ENCODE data around the gene EMC6.

The EMC6 gene

GRCh38 chr17:3668279-3669084 is at the start of gene EMC6, which contains the start of gene TAX1BP3:
Gene EMC6, plus strand, starts transcription at chr17:3668812. Its CDS starts 335 bp downstream, at chr17:3669147.
Gene TAX1BP3, minus strand, starts transcription at chr17:3668578. Its CDS starts 52 bp downstream, at chr17:3668526.
- TF ChIP-seq GATA3 (IDR thresholded peaks at IDR 0.05; ENCODE audit: low read depth, low read length) (no peak), GATA2 (IDR thresholded peaks at IDR 0.05; ENCODE audit: low read depth, low read length) (no peak; the same call in 1 of the 2 replicates)

GRCh38 chr17:3621146-3621720 is 47.4 kb upstream of the EMC6 start:
- TF ChIP-seq GATA3 (IDR thresholded peaks at IDR 0.05; ENCODE audit: low read depth, low read length) (no peak), GATA2 (IDR thresholded peaks at IDR 0.05; ENCODE audit: low read depth, low read length) (no peak)

DNA sequence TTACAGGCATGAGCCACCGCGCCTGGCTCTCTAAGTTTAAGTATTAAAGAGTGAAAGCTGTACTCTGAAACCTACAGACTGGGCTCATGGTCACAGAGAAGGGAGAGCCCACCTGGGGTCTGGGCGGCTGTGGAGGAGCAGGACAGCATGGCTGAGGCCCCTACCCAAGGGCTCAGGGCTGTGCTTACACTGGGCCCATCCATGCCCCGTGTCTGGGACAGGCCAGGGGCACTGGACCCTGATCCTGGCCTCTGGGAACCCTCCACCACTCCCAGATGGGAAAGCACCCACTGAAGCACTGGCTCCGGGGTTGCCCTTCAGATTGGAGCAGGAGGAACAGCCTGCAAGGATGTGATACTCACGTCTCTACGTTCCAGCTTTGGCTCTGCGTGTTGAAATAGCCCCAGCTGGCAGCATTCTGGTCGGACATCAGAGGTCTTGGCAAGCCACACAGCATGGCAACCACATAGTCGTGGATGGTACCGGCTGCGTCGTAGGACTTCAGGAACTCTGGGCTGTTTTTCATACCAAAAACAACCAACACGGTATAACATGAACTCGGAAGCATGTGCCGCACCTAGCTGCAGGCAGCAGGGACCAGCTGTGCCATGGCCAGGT is 45.5 kb upstream of the EMC6 start:
- TF ChIP-seq GATA3 (IDR thresholded peaks at IDR 0.05; ENCODE audit: low read depth, low read length): no peak
- TF ChIP-seq GATA2 (IDR thresholded peaks at IDR 0.05; ENCODE audit: low read depth, low read length): no peak

GRCh38 chr17:3626831-3627768 is 41.5 kb upstream of the EMC6 start:
- TF ChIP-seq GATA2 (IDR thresholded peaks at IDR 0.05; ENCODE audit: low read depth, low read length) (no peak), GATA3 (IDR thresholded peaks at IDR 0.05; ENCODE audit: low read depth, low read length) (no peak)

DNA sequence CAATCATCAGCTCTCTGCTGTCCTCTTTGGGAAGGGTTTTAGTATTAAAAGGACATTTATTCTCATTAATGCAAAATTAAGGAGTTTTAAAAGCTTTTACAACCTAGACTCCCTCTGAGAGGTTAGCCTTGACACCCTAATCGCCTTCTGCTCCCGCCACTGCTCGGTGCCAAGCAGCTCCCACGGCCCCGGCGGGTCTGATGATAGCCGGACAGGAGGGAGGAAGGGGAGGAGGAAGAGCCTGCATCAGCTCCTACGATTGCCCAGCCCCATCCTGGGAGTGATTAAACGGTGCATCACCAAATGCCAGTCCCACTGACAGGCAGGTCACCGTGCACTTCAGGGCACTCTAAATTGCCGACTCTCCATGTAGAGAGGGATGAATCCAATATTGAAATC is 40.8 kb upstream of the EMC6 start:
- no peak for TF ChIP-seq GATA2 (IDR thresholded peaks at IDR 0.05; ENCODE audit: low read depth, low read length)
- no peak for TF ChIP-seq GATA3 (IDR thresholded peaks at IDR 0.05; ENCODE audit: low read depth, low read length)

- no peak for TF ChIP-seq GATA2 (IDR thresholded peaks at IDR 0.05; ENCODE audit: low read depth, low read length)
- no peak for TF ChIP-seq GATA3 (IDR thresholded peaks at IDR 0.05; ENCODE audit: low read depth, low read length)
These were observed 37.8 kb upstream of the EMC6 start for GRCh38 chr17:3630781-3631180.

DNA sequence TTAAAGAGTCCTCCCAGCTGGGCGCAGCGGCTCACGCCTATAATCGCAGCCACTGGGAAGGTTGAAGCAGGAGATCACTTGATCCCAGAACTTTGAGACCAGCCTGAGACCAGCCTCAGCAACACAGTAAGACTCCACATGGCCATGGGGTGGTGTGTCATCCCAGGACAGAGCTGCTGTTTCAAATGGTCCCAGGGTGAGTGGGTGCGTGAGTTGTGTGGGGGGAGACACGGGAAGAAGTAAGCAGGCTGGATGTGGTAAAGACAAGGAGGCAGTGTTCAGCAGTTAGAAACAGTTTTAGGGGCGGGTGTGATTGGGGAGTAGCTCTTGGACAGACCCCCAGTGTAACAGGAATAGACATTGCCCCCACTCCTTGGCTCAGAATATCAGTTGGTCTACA is 36.3 kb upstream of the EMC6 start:
- TF ChIP-seq GATA2 (IDR thresholded peaks at IDR 0.05; ENCODE audit: low read depth, low read length) (no peak), GATA3 (IDR thresholded peaks at IDR 0.05; ENCODE audit: low read depth, low read length) (no peak)

GRCh38 chr17:3635474-3636153 is 33.0 kb upstream of the EMC6 start:
- TF ChIP-seq GATA3 (IDR thresholded peaks at IDR 0.05; ENCODE audit: low read depth, low read length): no peak
- TF ChIP-seq GATA2 (IDR thresholded peaks at IDR 0.05; ENCODE audit: low read depth, low read length): no peak

DNA sequence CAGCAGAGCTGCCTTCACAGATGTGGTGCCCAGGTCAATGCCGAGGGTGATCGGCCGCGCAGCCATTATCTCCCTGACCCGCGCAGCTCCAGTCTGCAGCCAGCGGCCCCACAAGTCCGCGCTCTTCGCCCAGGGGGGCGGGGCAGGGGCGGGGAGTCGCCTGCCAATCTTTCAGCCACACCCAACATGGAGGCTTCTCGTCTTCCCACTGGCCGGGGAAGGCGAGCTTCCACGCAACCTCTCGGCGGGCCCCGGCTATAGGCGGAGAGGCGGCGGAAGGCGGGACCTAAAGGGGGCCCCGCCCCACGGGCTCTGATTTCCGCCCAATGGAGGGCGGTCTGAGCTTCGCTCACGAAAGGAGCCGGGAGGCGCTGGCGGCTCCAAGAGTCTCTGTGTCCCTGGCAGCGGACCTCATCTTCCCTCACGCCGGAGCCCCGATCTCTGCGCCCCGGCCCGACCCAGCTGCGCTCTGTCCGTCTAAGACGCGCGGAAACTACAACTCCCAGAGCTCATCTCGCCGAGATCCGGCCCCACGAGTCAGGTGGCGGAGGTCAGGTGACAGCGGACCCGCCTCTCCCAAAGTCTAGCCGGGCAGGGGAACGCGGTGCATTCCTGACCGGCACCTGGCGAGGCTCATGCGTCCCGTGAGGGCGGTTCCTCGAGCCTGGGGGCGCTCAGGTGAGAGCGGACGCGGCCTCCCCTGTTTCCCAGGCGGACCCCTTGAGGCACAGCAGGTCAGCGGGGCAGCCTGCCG is 32.3 kb upstream of the EMC6 start, which contains the start of the genes CTNS and SHPK:
CTNS (plus strand) TSS at position 607 of the 754 bp plus-strand sequence. CDS start 3,447 bp downstream, outside the sequence.
SHPK (minus strand) TSS at position 97 of the 754 bp plus-strand sequence; CDS start at position 66, 31 bp downstream.
- TF ChIP-seq GATA2 (IDR thresholded peaks at IDR 0.05; ENCODE audit: low read depth, low read length) (no peak), GATA3 (IDR thresholded peaks at IDR 0.05; ENCODE audit: low read depth, low read length) (no peak)

DNA sequence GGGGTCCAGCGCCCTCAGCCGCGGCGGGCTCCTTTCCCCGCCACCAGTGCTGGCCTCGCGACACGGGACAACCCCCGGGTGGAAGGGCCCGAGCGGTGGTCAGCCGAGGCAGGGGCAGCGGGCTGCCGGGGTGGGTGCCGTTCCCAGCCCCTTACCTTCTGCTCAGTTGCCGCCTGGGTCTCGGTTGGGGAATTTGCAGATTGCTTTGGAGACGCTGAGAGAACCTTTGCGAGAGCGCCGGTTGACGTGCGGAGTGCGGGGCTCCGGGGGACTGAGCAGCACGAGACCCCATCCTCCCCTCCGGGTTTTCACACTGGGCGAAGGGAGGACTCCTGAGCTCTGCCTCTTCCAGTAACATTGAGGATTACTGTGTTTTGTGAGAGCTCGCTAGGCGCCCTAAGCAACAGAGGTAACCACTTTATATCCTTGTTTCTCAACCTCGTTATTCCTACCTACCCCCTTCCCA is 31.7 kb upstream of the EMC6 start:
- TF ChIP-seq GATA3 (IDR thresholded peaks at IDR 0.05; ENCODE audit: low read depth, low read length) (no peak), GATA2 (IDR thresholded peaks at IDR 0.05; ENCODE audit: low read depth, low read length) (no peak)

DNA sequence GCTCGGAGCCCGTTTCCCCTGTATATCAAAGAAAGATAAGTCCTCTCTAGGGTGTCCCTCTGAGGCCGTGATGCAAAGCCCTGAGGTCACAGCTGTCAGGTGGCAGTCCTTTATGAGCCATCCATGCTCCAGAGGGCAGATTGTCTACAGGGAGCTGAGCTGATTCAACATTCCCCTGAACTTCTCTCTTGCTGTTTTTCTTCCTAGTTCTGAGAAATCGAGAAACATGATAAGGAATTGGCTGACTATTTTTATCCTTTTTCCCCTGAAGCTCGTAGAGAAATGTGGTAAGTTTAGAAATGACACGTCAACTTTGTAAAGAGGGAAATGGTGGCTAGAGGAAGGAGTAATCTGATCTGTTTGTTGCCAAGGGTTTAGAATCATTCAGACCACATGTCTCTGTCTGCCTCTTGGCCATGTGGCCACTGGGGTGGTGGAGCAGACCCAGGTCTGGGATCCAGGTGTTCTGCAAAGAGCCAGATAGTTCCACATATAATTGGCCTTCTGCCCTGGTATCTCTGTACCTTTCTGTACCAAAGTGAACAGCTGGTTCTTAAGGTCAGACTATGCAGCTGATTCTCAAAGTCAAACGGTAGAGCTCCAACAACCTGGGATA is 28.5 kb upstream of the EMC6 start:
- TF ChIP-seq GATA3 (IDR thresholded peaks at IDR 0.05; ENCODE audit: low read depth, low read length): no peak
- no peak for TF ChIP-seq GATA2 (IDR thresholded peaks at IDR 0.05; ENCODE audit: low read depth, low read length)

DNA sequence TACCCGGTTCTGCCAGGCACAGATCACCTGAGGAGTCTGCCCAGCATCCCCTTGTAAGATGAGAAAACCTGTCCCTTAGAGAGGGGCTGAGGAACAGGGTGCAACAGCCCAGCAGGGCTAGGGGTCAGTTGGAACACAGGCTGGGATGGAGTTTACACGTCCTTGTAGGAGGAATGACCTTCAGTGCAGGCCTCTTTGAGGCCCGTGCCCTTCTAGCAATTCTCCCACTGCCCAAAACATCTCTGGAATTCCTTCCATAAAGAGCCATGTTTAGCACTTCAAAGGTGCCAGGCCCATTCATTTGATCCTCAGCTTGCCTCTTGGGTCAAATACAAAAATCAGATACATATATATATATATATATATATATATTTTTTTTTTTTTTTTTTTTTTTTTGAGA is 27.6 kb upstream of the EMC6 start:
- TF ChIP-seq GATA3 (IDR thresholded peaks at IDR 0.05; ENCODE audit: low read depth, low read length): no peak
- TF ChIP-seq GATA2 (IDR thresholded peaks at IDR 0.05; ENCODE audit: low read depth, low read length): no peak
